HG03520 (cell line): ENCODE results near the gene FGD5.

Experiments
- ATAC-seq: cut with Tn5 transposase; IDR thresholded peaks from one replicate; pipeline ENCODE4 v1.9.1; 2021; ENCODE audit warnings: mild to moderate bottlenecking, moderate library complexity; ENCODE audit not compliant: unreplicated experiment

The FGD5 gene

GRCh38 chr3:14869917-14870782 is 51.4 kb downstream of the FGD5 start:
- ATAC-seq: no peak

GRCh38 chr3:14870783-14871060 is 52.0 kb downstream of the FGD5 start:
- no peak for ATAC-seq

GRCh38 chr3:14871456-14872200 is 52.9 kb downstream of the FGD5 start:
- ATAC-seq: no peak

GRCh38 chr3:14872706-14873105 is 53.9 kb downstream of the FGD5 start:
- no peak for ATAC-seq

GRCh38 chr3:14874784-14875183 is 56.0 kb downstream of the FGD5 start:
- ATAC-seq: no peak

- no peak for ATAC-seq
These were observed 56.8 kb downstream of the FGD5 start for GRCh38 chr3:14875411-14876175.

- ATAC-seq: no peak
These were observed 58.2 kb downstream of the FGD5 start for GRCh38 chr3:14876921-14877333.

- no peak for ATAC-seq
These were observed 58.7 kb downstream of the FGD5 start for GRCh38 chr3:14877469-14877868.

- ATAC-seq: no peak
These were observed 60.6 kb downstream of the FGD5 start for GRCh38 chr3:14879211-14879874.

GRCh38 chr3:14880447-14881106 is 61.8 kb downstream of the FGD5 start:
- ATAC-seq: no peak

GRCh38 chr3:14883226-14883625 is 64.5 kb downstream of the FGD5 start:
- ATAC-seq: no peak

GRCh38 chr3:14884665-14885064 is 65.9 kb downstream of the FGD5 start:
- no peak for ATAC-seq

- ATAC-seq: no peak
These were observed 66.5 kb downstream of the FGD5 start for GRCh38 chr3:14885307-14885706.

- ATAC-seq: no peak
These were observed 67.3 kb downstream of the FGD5 start for GRCh38 chr3:14886101-14886500.

- no peak for ATAC-seq
These were observed 70.4 kb downstream of the FGD5 start for GRCh38 chr3:14889205-14889604.

GRCh38 chr3:14889943-14890342 is 71.2 kb downstream of the FGD5 start:
- no peak for ATAC-seq

GRCh38 chr3:14890476-14890875 is 71.7 kb downstream of the FGD5 start:
- no peak for ATAC-seq

- no peak for ATAC-seq
These were observed 72.7 kb downstream of the FGD5 start for GRCh38 chr3:14891135-14892132.

- no peak for ATAC-seq
These were observed 73.5 kb downstream of the FGD5 start for GRCh38 chr3:14892226-14892625.
